Ishikawa (cell line): Measurements from ENCODE around the gene ATP11A.

Experiments used
- CEBPB ChIP-seq: IDR thresholded peaks from 2 replicates; pipeline ENCODE4 v1.6.1; 2012
- NFIC ChIP-seq: IDR thresholded peaks from 2 replicates; pipeline ENCODE4 v1.6.1; 2012
- TAF1 ChIP-seq: IDR thresholded peaks from 2 replicates; pipeline ENCODE4 v1.6.1; 2012; ENCODE audit warnings: low read depth, mild to moderate bottlenecking
- YY1 ChIP-seq: IDR thresholded peaks from 2 replicates; pipeline ENCODE4 v1.6.1; 2012; ENCODE audit warnings: low read depth
- TF ChIP-seq, protein P1 (sequence below): IDR thresholded peaks from 2 replicates; pipeline ENCODE4 v1.6.1; 2012; ENCODE audit warnings: low read depth, mild to moderate bottlenecking

DNA sequence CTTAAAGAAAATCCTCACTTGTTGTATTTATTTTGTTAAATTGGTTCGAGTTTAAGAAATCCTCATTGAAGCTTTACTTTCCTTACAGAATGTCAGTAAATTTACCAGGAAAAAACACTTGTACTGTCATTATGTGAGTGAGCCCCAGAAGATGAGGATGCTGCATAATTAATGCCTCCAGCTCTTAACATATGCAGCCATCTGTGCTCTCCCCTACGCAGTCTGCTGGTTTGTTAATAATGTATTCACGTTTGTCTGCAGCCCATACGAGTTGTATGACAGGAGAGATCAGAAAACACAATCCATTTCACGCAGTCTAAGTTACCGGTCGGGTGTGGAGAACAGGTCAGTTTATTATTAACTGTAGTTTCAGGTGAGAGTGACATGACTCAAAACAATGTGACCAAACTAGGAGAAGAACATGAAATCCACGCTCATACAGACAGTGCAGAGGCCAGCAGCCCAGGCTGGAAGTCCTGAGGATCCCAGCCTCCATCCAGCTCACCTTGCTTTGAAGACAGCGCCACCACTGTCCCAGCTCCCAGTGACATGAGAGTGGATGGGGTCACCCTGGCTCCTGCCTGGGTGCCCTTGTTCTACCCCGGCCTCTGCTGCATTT is 19.8 kb upstream of the ATP11A start:
- TF ChIP-seq YY1, result no peak
- no peak for TF ChIP-seq NFIC
- TF ChIP-seq TAF1, result no peak
- TF ChIP-seq, protein P1, sequence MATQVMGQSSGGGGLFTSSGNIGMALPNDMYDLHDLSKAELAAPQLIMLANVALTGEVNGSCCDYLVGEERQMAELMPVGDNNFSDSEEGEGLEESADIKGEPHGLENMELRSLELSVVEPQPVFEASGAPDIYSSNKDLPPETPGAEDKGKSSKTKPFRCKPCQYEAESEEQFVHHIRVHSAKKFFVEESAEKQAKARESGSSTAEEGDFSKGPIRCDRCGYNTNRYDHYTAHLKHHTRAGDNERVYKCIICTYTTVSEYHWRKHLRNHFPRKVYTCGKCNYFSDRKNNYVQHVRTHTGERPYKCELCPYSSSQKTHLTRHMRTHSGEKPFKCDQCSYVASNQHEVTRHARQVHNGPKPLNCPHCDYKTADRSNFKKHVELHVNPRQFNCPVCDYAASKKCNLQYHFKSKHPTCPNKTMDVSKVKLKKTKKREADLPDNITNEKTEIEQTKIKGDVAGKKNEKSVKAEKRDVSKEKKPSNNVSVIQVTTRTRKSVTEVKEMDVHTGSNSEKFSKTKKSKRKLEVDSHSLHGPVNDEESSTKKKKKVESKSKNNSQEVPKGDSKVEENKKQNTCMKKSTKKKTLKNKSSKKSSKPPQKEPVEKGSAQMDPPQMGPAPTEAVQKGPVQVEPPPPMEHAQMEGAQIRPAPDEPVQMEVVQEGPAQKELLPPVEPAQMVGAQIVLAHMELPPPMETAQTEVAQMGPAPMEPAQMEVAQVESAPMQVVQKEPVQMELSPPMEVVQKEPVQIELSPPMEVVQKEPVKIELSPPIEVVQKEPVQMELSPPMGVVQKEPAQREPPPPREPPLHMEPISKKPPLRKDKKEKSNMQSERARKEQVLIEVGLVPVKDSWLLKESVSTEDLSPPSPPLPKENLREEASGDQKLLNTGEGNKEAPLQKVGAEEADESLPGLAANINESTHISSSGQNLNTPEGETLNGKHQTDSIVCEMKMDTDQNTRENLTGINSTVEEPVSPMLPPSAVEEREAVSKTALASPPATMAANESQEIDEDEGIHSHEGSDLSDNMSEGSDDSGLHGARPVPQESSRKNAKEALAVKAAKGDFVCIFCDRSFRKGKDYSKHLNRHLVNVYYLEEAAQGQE, result no peak
- TF ChIP-seq CEBPB, result no peak
